IMR-90 (cell line): ENCODE measurements around the gene FAM221A. TPM values are rescaled to one million over a fixed set of nuclear protein-coding genes. Genes with fewer than 3 reads are reported as not detected.

Experiments
- ATAC-seq: fragments of 200-7000 bp; cut with Tn5 transposase; 2 replicates; pipeline ENCODE4 v1.9.1; 2020; ENCODE audit warnings: low read depth, mild to moderate bottlenecking, moderate library complexity
- BruUV-seq: library from RNA; stranded (reverse); fragments of 400-500 nt; replicated peaks from 2 replicates; lab custom pipeline; 2021; lab: Mats Ljungman, UMichigan
- CTCF ChIA-PET: fragments of 300-600 bp; formaldehyde crosslinking; extraction: SDS; loops from one replicate; lab custom pipeline; 2021; ENCODE audit warnings: antibody characterized with exemption; lab: Yijun Ruan, JAX
- POLR2A ChIA-PET: fragments of 300-600 bp; sonication (Branson Sonifier 250); formaldehyde crosslinking; loops from one replicate; lab custom pipeline; 2022; ENCODE audit warnings: antibody characterized with exemption; ENCODE audit not compliant: unreplicated experiment; lab: Charles Lee
- DNase-seq: peaks from one replicate; pipeline ENCODE4 v3.0.0; 2013
- H2AFZ ChIP-seq: replicated peaks from 2 replicates; pipeline ENCODE3; 2013; ENCODE audit warnings: low read length, mild to moderate bottlenecking; ENCODE audit not compliant: poor library complexity
- H2AK5ac ChIP-seq: 2 replicates; pipeline ENCODE4 v1.6.1; 2013; ENCODE audit warnings: low read depth, low read length, inconsistent platforms
- H2AK9ac ChIP-seq: replicated peaks from 2 replicates; pipeline ENCODE3; 2013; ENCODE audit warnings: mild to moderate bottlenecking, low read depth, low read length, moderate library complexity; ENCODE audit not compliant: poor library complexity
- H2BK120ac ChIP-seq: 2 replicates; pipeline ENCODE4 v1.6.1; 2013; ENCODE audit warnings: low read depth, low read length, inconsistent platforms
- H2BK15ac ChIP-seq: 3 replicates; pipeline ENCODE4 v1.6.1; 2013; ENCODE audit warnings: low read depth, low read length, inconsistent platforms
- H2BK20ac ChIP-seq: 2 replicates; pipeline ENCODE4 v1.6.1; 2013; ENCODE audit warnings: low read depth, mild to moderate bottlenecking, inconsistent platforms, low read length, moderate library complexity
- H2BK5ac ChIP-seq: 2 replicates; pipeline ENCODE4 v1.6.1; 2013; ENCODE audit warnings: mild to moderate bottlenecking, low read depth, low read length, inconsistent platforms; ENCODE audit not compliant: poor library complexity, severe bottlenecking
- H3K14ac ChIP-seq: replicated peaks from 2 replicates; pipeline ENCODE4 v1.6.1; 2013; ENCODE audit warnings: low read depth, low read length, inconsistent platforms
- H3K18ac ChIP-seq: 2 replicates; pipeline ENCODE4 v1.6.1; 2013; ENCODE audit warnings: low read depth, low read length, control low read depth
- H3K23ac ChIP-seq: 2 replicates; pipeline ENCODE4 v1.6.1; 2013; ENCODE audit warnings: low read depth, low read length, inconsistent platforms
- H3K27ac ChIP-seq: 2 replicates; pipeline ENCODE4 v1.5.1; 2013; ENCODE audit warnings: mild to moderate bottlenecking, control low read depth, low read length; ENCODE audit not compliant: insufficient read depth
- H3K27me3 ChIP-seq: 2 replicates; pipeline ENCODE4 v1.6.1; 2013; ENCODE audit warnings: low read length; ENCODE audit not compliant: control insufficient read depth, insufficient read depth
- H3K36me3 ChIP-seq: 2 replicates; pipeline ENCODE4 v1.6.1; 2013; ENCODE audit warnings: low read length, mixed read lengths; ENCODE audit not compliant: control insufficient read depth, insufficient read depth
- H3K4ac ChIP-seq: 2 replicates; pipeline ENCODE4 v1.6.1; 2013; ENCODE audit warnings: low read depth, low read length, inconsistent platforms
- H3K4me1 ChIP-seq: 2 replicates; pipeline ENCODE4 v1.6.1; 2013; ENCODE audit warnings: low read length, mixed read lengths; ENCODE audit not compliant: control insufficient read depth, insufficient read depth
- H3K4me2 ChIP-seq: 2 replicates; pipeline ENCODE4 v1.6.1; 2013; ENCODE audit warnings: low read depth, mild to moderate bottlenecking, control low read depth, low read length, moderate library complexity
- H3K4me3 ChIP-seq: 2 replicates; pipeline ENCODE4 v1.5.1; 2013; ENCODE audit warnings: low read depth, mild to moderate bottlenecking, control low read depth, low read length, moderate library complexity; ENCODE audit not compliant: insufficient read depth
- H3K56ac ChIP-seq: 2 replicates; pipeline ENCODE4 v1.6.1; 2013; ENCODE audit warnings: low read length, inconsistent platforms; ENCODE audit not compliant: insufficient read depth; ENCODE audit errors: extremely low read depth
- H3K79me1 ChIP-seq, 2 experiments: 2 replicates each; pipeline ENCODE4 v1.6.1; 2013; ENCODE audit warnings: low read length in 2 of 2, inconsistent platforms in 1 of 2, low read depth in 1 of 2
- H3K9ac ChIP-seq: 2 replicates; pipeline ENCODE4 v1.6.1; 2013; ENCODE audit warnings: low read depth, low read length, control low read depth
- H3K9me1 ChIP-seq: 2 replicates; pipeline ENCODE4 v1.6.1; 2013; ENCODE audit warnings: low read length, inconsistent platforms; ENCODE audit not compliant: insufficient read depth
- H3K9me3 ChIP-seq: 2 replicates; pipeline ENCODE4 v1.6.1; 2013; ENCODE audit warnings: low read length; ENCODE audit not compliant: control insufficient read depth, insufficient read depth
- H4K20me1 ChIP-seq: 2 replicates; pipeline ENCODE4 v1.6.1; 2013; ENCODE audit warnings: low read length, inconsistent platforms; ENCODE audit not compliant: insufficient read depth
- H4K5ac ChIP-seq: 2 replicates; pipeline ENCODE4 v1.6.1; 2013; ENCODE audit warnings: mild to moderate bottlenecking, low read depth, low read length, control low read depth
- H4K8ac ChIP-seq, 2 experiments: 2 replicates each; pipeline ENCODE4 v1.6.1; 2013; ENCODE audit warnings: low read depth in 2 of 2, low read length in 2 of 2, control low read depth in 1 of 2, inconsistent platforms in 1 of 2
- H4K91ac ChIP-seq: 2 replicates; pipeline ENCODE4 v1.6.1; 2013; ENCODE audit warnings: low read depth, low read length, inconsistent platforms; ENCODE audit not compliant: insufficient read depth
- NFE2L2 ChIP-seq: fragments of 150-350 bp; IDR thresholded peaks from 2 replicates; pipeline ENCODE4 v1.6.1; 2016; ENCODE audit warnings: low read depth, mild to moderate bottlenecking, low read length
- RAD21 ChIP-seq: IDR thresholded peaks from 2 replicates; pipeline ENCODE4 v1.6.1; 2012; ENCODE audit warnings: low read length, improper control_type of control experiment
- USF2 ChIP-seq: fragments of 150-350 bp; IDR thresholded peaks from 2 replicates; pipeline ENCODE4 v1.6.1; 2017; ENCODE audit warnings: mild to moderate bottlenecking, antibody characterized with exemption, low read length, low read depth
- dilution Hi-C: fragments of 300-500 bp; cut with HindIII; formaldehyde crosslinking; loops from one replicate; pipeline ENCODE4 v1.14.3; 2018; ENCODE audit warnings: low sequenced_read_pairs; ENCODE audit not compliant: unreplicated experiment
- in situ Hi-C: fragments of 300-500 bp; cut with MboI; formaldehyde crosslinking; loops from 3 replicates; pipeline ENCODE4 v1.14.3; 2019; ENCODE audit warnings: low sequenced_read_pairs, inconsistent platforms, mixed read lengths
- intact Hi-C: fragments of 100-400 bp; cut with micrococcal nuclease; formaldehyde crosslinking; loops from 2 replicates; pipeline ENCODE4 v1.10.0; 2022
- polyA plus RNA-seq, 3 experiments: library from polyadenylated mRNA; depleted of rRNA; stranded (reverse); fragments of >200 nt; gene quantifications; 2 replicates each; pipeline ENCODE4 v1.2.3, GENCODE V29; 2012; ENCODE audit warnings: low replicate concordance in 1 of 3
- total RNA-seq: library from RNA; depleted of rRNA; stranded (reverse); fragments of >200 nt; gene quantifications from 2 replicates; pipeline ENCODE4 v1.2.3, GENCODE V29; 2012

Gene FAM221A
- total and polyA plus RNA-seq, 2 of the 4 experiments (the other 2 are of a cell fraction) = 1.1 to 2.1 TPM

GRCh38 chr7:23664122-23664521 is 15.9 kb upstream of the FAM221A start:
- no peaks in the 10 kb centered on the region for H3K9me3 ChIP-seq

More at GRCh38 chr7:23664122-23664521, 15.9 kb upstream of the FAM221A start:
- H2BK120ac ChIP-seq = no peak overlapping the region
- no peak overlapping the region for H3K4me3 ChIP-seq
- H3K9ac ChIP-seq = no peak overlapping the region
- H3K18ac ChIP-seq = no peak overlapping the region
- no peak overlapping the region for H2AFZ ChIP-seq
- H4K8ac ChIP-seq = no peak overlapping the region
- H3K56ac ChIP-seq = no peak overlapping the region
- H3K23ac ChIP-seq = no peak overlapping the region
- no peak overlapping the region for H2BK20ac ChIP-seq
- intact Hi-C loops = no loop called here
- H2AK5ac ChIP-seq = no peak overlapping the region
- H3K4me1 ChIP-seq = peaks cover 1% of the 10 kb centered on the region; the same call in 1 of the 2 replicates
- H3K4me2 ChIP-seq = no peak overlapping the region
- no peak overlapping the region for H2BK5ac ChIP-seq
- no peak overlapping the region for H3K27ac ChIP-seq
- no peak for TF ChIP-seq RAD21
- no peak for TF ChIP-seq NFE2L2
- no peak for TF ChIP-seq USF2
- POLR2A ChIA-PET = no interaction called here
- H3K14ac ChIP-seq = no peak overlapping the region
- H4K91ac ChIP-seq = no peak overlapping the region
- DNase-seq (no peak), ATAC-seq (no peak)
- CTCF ChIA-PET = no interaction called here
- no peaks in the 10 kb centered on the region for H3K36me3 ChIP-seq
- in situ Hi-C loops = no loop called here
- H3K27me3 ChIP-seq = no peaks in the 10 kb centered on the region
- H4K20me1 ChIP-seq = no peaks in the 10 kb centered on the region
- H3K9me1 ChIP-seq = no peaks in the 10 kb centered on the region
- H2AK9ac ChIP-seq = no peak overlapping the region
- H4K5ac ChIP-seq = no peak overlapping the region
- BruUV-seq = no TSS peak
- dilution Hi-C loops = no loop called here
- H2BK15ac ChIP-seq = no peak overlapping the region
- no peak overlapping the region for H3K4ac ChIP-seq
- H3K79me1 ChIP-seq = no peaks in the 10 kb centered on the region
